H1 (cell line): ENCODE data around the gene VAPB. TPM values are rescaled to one million over a fixed set of nuclear protein-coding genes. Genes with fewer than 3 reads are reported as not detected.

Experiments
- EP300 ChIP-seq, 2 experiments: IDR thresholded peaks; 1 replicate in 1 of 2; 2 replicates in 1 of 2; pipeline ENCODE4 v1.6.1; 2011 to 2012; ENCODE audit warnings: low read depth in 2 of 2, low read length in 2 of 2, mild to moderate bottlenecking in 2 of 2, borderline replicate concordance in 1 of 2, inconsistent platforms in 1 of 2, moderate library complexity in 1 of 2
- MAFK ChIP-seq: IDR thresholded peaks from 2 replicates; pipeline ENCODE4 v1.6.1; 2012; ENCODE audit warnings: low read depth, mild to moderate bottlenecking, improper control_type of control experiment, low read length
- NANOG ChIP-seq: IDR thresholded peaks from 2 replicates; pipeline ENCODE4 v1.6.1; 2011; ENCODE audit warnings: low read length, low read depth, mild to moderate bottlenecking, inconsistent platforms; ENCODE audit not compliant: insufficient read depth, poor library complexity, severe bottlenecking
- RFX5 ChIP-seq: IDR thresholded peaks from 2 replicates; pipeline ENCODE4 v1.6.1; 2011; ENCODE audit warnings: low read depth, low read length, improper control_type of control experiment, borderline replicate concordance
- SIX5 ChIP-seq: IDR thresholded peaks from 2 replicates; pipeline ENCODE4 v1.6.1; 2011; ENCODE audit warnings: mild to moderate bottlenecking, low read depth, low read length
- SP1 ChIP-seq: IDR thresholded peaks from 2 replicates; pipeline ENCODE4 v1.6.1; 2011; ENCODE audit warnings: low read depth, low read length
- TEAD4 ChIP-seq: IDR thresholded peaks from 2 replicates; pipeline ENCODE4 v1.6.1; 2012; ENCODE audit warnings: low read depth, low read length, inconsistent platforms, mixed read lengths
- YY1 ChIP-seq: IDR thresholded peaks from 2 replicates; pipeline ENCODE4 v1.6.1; 2011; ENCODE audit warnings: low read depth, mild to moderate bottlenecking, low read length
- polyA plus RNA-seq, 7 experiments: library from polyadenylated mRNA; depleted of rRNA in 3 of 7; stranded (reverse) in 5 of 7; unstranded in 2 of 7; fragments of >200 nt in 5 of 7; fragments of 200-250 nt in 2 of 7; gene quantifications; 1 replicate in 5 of 7; 2 replicates in 1 of 7; 4 replicates in 1 of 7; pipeline versions ENCODE4 v1.2.1 to v1.2.3, GENCODE V29; 2011 to 2013; ENCODE audit warnings: missing spikeins in 2 of 7, mixed read lengths in 2 of 7
- total RNA-seq: library from RNA; stranded (reverse); fragmentation: NEBNext Ultra II Directional; extraction: Animal tissue kit (Norgen Biotek cat#: 25700); gene quantifications from 2 replicates; pipeline ENCODE4 v1.2.1, GENCODE V29; 2021
- TF ChIP-seq, protein P1 (sequence below): fragments of 300-600 bp; sonication (generic); IDR thresholded peaks from 2 replicates; pipeline ENCODE4 v1.7.1; 2012; ENCODE audit warnings: low read length, moderate library complexity, mild to moderate bottlenecking, inconsistent platforms; ENCODE audit not compliant: insufficient replicate concordance
- TF ChIP-seq, protein P2 (sequence below): IDR thresholded peaks from 2 replicates; pipeline ENCODE4 v1.6.1; 2012; ENCODE audit warnings: inconsistent platforms

The VAPB gene
- total and polyA plus RNA-seq, 2 of the 8 experiments (the other 6 are each of a cell fraction or from before 2014, with no cell fraction given) = 24.4 to 62.8 TPM

GRCh38 chr20:58421497-58421850 lies 32.4 kb downstream of the VAPB start (continued):
- TF ChIP-seq, protein P1, sequence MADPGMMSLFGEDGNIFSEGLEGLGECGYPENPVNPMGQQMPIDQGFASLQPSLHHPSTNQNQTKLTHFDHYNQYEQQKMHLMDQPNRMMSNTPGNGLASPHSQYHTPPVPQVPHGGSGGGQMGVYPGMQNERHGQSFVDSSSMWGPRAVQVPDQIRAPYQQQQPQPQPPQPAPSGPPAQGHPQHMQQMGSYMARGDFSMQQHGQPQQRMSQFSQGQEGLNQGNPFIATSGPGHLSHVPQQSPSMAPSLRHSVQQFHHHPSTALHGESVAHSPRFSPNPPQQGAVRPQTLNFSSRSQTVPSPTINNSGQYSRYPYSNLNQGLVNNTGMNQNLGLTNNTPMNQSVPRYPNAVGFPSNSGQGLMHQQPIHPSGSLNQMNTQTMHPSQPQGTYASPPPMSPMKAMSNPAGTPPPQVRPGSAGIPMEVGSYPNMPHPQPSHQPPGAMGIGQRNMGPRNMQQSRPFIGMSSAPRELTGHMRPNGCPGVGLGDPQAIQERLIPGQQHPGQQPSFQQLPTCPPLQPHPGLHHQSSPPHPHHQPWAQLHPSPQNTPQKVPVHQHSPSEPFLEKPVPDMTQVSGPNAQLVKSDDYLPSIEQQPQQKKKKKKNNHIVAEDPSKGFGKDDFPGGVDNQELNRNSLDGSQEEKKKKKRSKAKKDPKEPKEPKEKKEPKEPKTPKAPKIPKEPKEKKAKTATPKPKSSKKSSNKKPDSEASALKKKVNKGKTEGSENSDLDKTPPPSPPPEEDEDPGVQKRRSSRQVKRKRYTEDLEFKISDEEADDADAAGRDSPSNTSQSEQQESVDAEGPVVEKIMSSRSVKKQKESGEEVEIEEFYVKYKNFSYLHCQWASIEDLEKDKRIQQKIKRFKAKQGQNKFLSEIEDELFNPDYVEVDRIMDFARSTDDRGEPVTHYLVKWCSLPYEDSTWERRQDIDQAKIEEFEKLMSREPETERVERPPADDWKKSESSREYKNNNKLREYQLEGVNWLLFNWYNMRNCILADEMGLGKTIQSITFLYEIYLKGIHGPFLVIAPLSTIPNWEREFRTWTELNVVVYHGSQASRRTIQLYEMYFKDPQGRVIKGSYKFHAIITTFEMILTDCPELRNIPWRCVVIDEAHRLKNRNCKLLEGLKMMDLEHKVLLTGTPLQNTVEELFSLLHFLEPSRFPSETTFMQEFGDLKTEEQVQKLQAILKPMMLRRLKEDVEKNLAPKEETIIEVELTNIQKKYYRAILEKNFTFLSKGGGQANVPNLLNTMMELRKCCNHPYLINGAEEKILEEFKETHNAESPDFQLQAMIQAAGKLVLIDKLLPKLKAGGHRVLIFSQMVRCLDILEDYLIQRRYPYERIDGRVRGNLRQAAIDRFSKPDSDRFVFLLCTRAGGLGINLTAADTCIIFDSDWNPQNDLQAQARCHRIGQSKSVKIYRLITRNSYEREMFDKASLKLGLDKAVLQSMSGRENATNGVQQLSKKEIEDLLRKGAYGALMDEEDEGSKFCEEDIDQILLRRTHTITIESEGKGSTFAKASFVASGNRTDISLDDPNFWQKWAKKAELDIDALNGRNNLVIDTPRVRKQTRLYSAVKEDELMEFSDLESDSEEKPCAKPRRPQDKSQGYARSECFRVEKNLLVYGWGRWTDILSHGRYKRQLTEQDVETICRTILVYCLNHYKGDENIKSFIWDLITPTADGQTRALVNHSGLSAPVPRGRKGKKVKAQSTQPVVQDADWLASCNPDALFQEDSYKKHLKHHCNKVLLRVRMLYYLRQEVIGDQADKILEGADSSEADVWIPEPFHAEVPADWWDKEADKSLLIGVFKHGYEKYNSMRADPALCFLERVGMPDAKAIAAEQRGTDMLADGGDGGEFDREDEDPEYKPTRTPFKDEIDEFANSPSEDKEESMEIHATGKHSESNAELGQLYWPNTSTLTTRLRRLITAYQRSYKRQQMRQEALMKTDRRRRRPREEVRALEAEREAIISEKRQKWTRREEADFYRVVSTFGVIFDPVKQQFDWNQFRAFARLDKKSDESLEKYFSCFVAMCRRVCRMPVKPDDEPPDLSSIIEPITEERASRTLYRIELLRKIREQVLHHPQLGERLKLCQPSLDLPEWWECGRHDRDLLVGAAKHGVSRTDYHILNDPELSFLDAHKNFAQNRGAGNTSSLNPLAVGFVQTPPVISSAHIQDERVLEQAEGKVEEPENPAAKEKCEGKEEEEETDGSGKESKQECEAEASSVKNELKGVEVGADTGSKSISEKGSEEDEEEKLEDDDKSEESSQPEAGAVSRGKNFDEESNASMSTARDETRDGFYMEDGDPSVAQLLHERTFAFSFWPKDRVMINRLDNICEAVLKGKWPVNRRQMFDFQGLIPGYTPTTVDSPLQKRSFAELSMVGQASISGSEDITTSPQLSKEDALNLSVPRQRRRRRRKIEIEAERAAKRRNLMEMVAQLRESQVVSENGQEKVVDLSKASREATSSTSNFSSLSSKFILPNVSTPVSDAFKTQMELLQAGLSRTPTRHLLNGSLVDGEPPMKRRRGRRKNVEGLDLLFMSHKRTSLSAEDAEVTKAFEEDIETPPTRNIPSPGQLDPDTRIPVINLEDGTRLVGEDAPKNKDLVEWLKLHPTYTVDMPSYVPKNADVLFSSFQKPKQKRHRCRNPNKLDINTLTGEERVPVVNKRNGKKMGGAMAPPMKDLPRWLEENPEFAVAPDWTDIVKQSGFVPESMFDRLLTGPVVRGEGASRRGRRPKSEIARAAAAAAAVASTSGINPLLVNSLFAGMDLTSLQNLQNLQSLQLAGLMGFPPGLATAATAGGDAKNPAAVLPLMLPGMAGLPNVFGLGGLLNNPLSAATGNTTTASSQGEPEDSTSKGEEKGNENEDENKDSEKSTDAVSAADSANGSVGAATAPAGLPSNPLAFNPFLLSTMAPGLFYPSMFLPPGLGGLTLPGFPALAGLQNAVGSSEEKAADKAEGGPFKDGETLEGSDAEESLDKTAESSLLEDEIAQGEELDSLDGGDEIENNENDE = no peak
- TF ChIP-seq, protein P2, sequence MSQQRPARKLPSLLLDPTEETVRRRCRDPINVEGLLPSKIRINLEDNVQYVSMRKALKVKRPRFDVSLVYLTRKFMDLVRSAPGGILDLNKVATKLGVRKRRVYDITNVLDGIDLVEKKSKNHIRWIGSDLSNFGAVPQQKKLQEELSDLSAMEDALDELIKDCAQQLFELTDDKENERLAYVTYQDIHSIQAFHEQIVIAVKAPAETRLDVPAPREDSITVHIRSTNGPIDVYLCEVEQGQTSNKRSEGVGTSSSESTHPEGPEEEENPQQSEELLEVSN = no peak
- no peak for TF ChIP-seq TEAD4
- TF ChIP-seq NANOG = no peak
- TF ChIP-seq RFX5 = no peak
- no peak for TF ChIP-seq YY1
- TF ChIP-seq EP300 (IDR thresholded peaks at IDR 0.05; ENCODE audit: borderline replicate concordance in 1 of 2, low read depth in 2 of 2, low read length in 2 of 2) = no peak
- no peak for TF ChIP-seq SIX5
- no peak for TF ChIP-seq SP1
- TF ChIP-seq MAFK = no peak
